Bronchial epithelial cell (primary cell): ENCODE results near the gene SMIM31. TPM values are rescaled to one million over a fixed set of nuclear protein-coding genes. Genes with fewer than 3 reads are reported as not detected.

Experiments
- DNase-seq: peaks from one replicate; pipeline ENCODE4 v3.0.0-alpha.2; 2010; ENCODE audit warnings: low read depth
- FAIRE-seq: peaks from 2 replicates; lab custom pipeline; 2011; peaks lifted over from hg19 to GRCh38; lab: Jason Lieb, UNC
- H3K27me3 ChIP-seq: 2 replicates; pipeline ENCODE4 v1.5.1; 2011; ENCODE audit warnings: low read length; ENCODE audit not compliant: control insufficient read depth, insufficient read depth
- H3K36me3 ChIP-seq: 2 replicates; pipeline ENCODE4 v1.5.1; 2011; ENCODE audit warnings: low read length; ENCODE audit not compliant: control insufficient read depth, insufficient read depth
- H3K4me3 ChIP-seq: 2 replicates; pipeline ENCODE4 v1.5.1; 2011; ENCODE audit warnings: mild to moderate bottlenecking, low read depth, low read length, control low read depth
- CTCF ChIP-seq: IDR thresholded peaks from 2 replicates; pipeline ENCODE4 v1.5.1; 2011; ENCODE audit warnings: mild to moderate bottlenecking, moderate library complexity, low read length, control low read depth, inconsistent platforms; ENCODE audit not compliant: insufficient read depth, severe bottlenecking
- total RNA-seq: library from RNA; depleted of rRNA; stranded (reverse); fragments of >200 nt; gene quantifications from 2 replicates; pipeline ENCODE4 v1.2.1, GENCODE V29; 2014

SMIM31 gene
- not detected in 2 replicates for total RNA-seq

GRCh38 chr4:164753873-164754488 is at the start of gene SMIM31:
Gene SMIM31 (plus strand): TSS chr4:164754131. CDS start chr4:164770444, 16,313 bp downstream.
- DNase-seq = peak; percentile 82
- H3K36me3 ChIP-seq = no peaks in the 10 kb centered on the region
- no peak within 1 kb of the TSS for H3K4me3 ChIP-seq
- no peaks in the 10 kb centered on the region for H3K27me3 ChIP-seq
- FAIRE-seq = no peak
- TF ChIP-seq CTCF = no peak

GRCh38 chr4:164706675-164707074 is 47.3 kb upstream of the SMIM31 start:
- no peak for FAIRE-seq
- no peak for DNase-seq
- Histone ChIP-seq H3K27me3 (no peaks in the 10 kb centered on the region), H3K4me3 (no peak overlapping the region), H3K36me3 (no peaks in the 10 kb centered on the region)
- TF ChIP-seq CTCF = no peak

GRCh38 chr4:164716901-164717300 is 37.0 kb upstream of the SMIM31 start:
- TF ChIP-seq CTCF = peak; percentile 30
- Histone ChIP-seq H3K4me3 (no peak overlapping the region), H3K27me3 (no peaks in the 10 kb centered on the region), H3K36me3 (no peaks in the 10 kb centered on the region)
- DNase-seq = peak; percentile 4
- no peak for FAIRE-seq

- FAIRE-seq (no peak), DNase-seq (no peak)
- no peak overlapping the region for H3K4me3 ChIP-seq
- H3K36me3 ChIP-seq = no peaks in the 10 kb centered on the region
- TF ChIP-seq CTCF = no peak
- H3K27me3 ChIP-seq = no peaks in the 10 kb centered on the region
Observed at GRCh38 chr4:164718827-164719226, 35.1 kb upstream of the SMIM31 start.

- TF ChIP-seq CTCF = no peak
- DNase-seq (no peak), FAIRE-seq (no peak)
- H3K27me3 ChIP-seq = no peaks in the 10 kb centered on the region
- H3K36me3 ChIP-seq = no peaks in the 10 kb centered on the region
- no peak overlapping the region for H3K4me3 ChIP-seq
Observed at GRCh38 chr4:164725066-164725465, 28.9 kb upstream of the SMIM31 start.
